ENCODE measurements around the gene TGFBR3.
"Not testable (repeated sequence)": the region's sequence is repeated elsewhere in the genome, so short reads cannot be mapped to it uniquely, and the experiment has no call there.

The TGFBR3 gene

DNA sequence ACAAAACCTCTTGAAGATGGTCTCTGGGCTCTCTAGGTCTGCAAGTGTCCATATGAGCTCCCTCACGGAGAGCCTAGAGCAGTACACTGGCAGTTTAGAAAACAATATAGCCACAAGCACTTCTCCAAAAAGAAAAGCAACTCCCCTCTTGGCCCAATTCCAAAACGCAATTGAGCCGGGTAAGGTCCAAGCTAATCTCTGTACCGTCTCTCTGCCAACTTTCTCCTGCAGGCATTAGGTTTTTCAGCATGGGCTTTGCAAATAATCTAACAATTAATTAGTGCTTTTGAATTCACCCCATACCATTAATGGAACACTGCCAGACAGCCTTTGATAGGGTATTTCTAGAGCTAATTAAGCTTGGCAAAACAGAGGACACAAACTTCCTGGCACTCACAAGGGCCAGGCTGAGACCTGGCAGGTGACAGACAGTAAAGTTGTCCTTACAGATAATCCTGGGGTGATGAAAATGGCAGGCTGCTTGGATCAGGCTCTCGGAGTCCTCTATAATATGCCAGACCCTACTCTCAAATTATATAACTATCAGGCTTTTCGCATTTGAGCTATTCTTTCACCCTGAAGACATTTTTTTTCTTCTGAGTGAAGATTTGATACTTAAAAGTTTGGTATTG, 39.8 kb downstream of the TGFBR3 start:
- DNase-seq, result no peak

DNA sequence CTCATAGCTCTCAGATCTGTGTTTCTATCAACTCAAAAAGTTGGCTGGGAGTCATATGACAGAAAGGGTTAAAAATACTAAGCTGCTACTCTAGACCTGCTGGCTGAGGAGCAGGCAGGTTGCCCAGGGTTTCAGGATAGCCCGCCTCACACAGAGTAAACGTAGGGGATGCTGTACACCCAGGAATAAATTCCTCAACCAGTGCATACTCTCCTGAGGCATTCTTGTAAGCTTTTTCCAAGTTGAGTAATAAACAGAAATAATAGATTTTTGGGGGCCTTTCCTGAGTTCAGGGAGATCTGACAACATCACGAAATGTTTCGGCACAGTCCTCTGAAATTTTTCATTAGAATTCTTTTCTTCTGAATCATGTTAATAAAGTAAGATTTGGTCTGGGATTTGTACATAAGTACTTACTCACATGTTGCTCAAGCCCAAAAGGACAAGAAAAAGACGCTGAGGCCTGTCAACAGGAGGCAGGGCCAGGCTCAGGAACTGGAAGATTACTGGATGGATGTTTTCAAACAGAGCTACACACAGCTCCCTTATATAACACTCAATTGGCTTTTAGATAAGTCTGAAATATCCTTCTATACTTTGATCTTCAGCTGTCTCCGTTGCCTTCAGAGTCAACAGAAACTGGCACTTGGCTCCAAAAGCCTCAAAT, 41.0 kb downstream of the TGFBR3 start:
- no peak for DNase-seq

DNA sequence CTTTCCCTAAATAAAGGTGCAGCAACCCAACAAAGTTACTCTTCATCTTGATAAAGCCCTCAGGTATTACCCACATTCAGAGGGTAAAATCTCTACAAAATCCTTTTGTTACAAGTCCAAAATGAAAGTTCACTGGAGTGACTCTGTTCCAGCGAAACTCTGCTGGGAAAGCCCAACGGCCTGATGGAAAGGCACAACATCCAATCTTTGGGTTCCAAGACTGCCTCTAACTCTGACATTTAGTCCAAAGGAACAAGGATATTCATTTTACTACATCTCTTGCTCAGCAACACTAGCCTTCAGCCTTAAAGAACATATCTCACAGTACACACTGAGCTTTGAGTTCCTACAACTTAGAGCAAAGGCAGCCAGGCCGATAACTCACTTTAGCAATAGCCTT, 42.1 kb downstream of the TGFBR3 start:
- no peak for DNase-seq

DNA sequence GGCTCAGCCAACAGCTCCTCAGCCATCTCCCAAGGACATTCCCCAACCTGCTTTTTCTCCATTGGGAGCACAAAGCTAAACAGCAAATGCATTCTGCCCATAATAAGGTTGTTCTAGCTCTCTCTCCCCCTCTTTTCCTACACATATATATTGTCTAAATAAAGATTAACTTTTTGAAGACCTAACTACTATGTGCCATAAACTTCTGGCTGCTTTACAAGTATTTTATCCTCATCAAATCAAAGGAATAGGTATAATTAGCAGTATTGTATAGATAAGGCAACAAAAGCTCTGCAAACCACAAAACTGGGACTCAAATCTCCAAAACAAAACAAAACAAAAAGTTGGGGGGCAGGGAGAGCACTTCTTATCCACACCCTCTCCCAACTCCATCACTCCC, 43.4 kb downstream of the TGFBR3 start:
- no peak for DNase-seq

DNA sequence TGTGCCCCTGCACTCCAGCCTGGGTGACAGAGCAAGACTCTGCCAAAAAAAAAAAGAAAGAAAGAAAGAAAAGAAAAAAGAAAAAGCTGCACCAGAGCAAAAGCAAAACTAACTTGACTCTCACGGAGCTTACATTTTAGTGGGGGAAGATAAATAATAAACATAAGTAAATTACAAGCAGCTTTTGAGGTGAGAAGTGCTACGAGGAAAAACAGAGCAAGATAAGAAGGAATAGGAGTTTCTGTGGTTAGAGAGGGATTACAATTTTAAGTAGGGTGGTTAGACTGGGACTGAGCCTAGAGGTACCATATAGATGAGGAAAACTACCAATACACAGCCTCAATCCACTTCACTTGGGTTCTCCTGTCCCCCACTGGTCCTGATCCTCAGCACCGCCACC, 43.9 kb downstream of the TGFBR3 start:
- no peak for DNase-seq

DNA sequence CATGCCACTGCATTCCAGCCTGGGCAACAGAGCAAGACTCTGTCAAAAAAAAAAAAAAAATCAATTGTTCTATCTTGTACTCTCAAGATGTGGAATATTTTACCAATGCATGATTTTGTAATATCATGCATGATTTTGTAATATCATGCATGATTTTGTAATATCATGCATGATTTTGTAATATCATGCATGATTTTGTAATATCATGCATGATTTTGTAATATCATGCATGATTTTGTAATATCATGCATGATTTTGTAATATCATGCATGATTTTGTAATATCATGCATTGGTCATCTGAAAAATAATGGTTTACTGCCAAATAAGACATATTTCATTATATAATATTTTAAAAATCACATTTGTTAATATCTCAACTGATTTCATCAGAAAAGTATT, 45.7 kb downstream of the TGFBR3 start:
- not testable (repeated sequence) for DNase-seq

DNA sequence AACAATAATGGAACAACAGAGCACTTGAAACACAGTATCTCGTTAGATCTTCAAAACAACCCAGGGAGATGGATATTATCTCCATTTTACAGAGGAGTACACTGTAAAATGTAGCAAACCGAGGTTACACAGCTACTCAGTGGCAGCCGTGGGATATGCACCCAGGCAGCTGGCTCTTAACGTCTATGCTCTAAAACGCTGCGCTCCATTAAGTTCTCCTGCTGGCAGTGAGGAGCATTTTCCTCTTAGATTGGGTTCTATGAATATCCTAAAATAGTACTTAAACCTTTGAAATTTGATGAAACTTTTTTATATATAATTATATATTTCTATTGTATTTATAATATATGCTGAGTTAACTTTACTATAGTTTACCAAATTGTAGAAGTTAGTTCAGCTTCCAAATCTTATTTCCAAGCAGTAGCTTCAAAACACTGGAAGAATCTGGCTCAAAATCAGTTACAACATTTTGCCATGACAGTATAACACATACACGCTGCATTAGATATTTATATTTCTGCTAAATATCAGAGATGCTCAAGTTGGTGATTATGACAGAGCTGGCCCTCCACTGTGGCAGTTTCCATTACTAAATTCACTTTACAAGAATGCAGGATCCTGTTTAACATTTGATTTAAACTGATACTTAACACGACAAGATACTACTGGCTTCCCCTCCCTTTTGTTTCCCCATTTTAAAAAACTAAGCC, 49.5 kb downstream of the TGFBR3 start:
- no peak for DNase-seq

DNA sequence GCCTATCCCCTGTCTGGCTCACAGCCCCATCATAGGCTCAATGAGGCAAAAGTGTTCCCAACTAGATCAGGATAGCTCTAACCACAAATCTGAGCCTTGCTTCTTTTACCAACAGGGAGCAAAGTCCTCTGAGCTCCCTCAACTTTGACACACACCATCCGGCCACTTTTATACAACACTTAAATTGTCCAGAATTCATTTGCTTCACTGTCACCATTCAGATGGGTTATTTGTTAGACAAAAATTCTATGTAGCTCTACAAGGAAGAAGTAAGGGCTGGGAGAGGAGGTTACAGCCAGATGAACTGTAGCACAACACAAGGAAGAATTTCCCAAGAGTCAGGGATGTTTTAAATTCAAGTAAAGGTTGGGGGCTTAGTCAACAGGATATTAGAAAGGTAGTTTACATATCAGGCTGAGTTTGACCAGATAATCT, 50.8 kb downstream of the TGFBR3 start:
- DNase-seq, result no peak

DNA sequence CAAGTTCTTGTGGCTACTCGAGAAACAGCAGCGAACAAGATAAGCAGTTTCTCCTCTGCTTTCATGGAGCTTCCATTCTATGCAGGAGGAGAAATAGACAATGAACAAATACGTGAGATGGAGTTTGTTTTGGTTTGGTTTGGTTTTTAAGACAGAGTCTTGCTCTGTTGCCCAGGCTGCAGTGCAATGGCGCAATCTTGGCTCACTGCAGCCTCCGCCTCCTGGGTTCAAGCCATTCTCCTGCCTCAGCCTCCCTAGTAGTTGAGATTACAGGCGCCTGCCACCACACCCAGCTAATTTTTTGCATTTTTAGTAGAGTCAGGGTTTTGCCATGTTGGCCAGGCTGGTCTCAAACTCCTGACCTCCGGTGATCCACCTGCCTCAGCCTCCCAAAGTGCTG, 51.4 kb downstream of the TGFBR3 start:
- not testable (repeated sequence) for DNase-seq

DNA sequence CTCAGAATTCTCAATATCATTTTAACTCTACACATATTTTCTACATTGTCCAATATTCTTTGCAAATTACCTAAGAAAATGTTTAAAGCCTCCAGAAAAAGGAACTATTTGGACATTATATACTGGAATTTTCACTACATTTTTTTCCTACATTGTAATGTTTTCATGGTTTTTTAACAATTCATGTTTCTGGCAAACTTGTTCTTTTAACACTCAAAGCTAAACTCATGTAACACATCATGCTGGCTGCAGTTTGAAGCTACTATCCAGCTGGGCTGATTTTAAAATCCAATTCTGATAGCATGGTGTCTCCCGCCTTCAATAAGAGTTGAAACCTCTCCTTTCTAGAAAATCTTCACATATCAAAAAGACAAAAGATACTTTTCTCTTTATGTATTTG, 52.0 kb downstream of the TGFBR3 start:
- no peak for DNase-seq

DNA sequence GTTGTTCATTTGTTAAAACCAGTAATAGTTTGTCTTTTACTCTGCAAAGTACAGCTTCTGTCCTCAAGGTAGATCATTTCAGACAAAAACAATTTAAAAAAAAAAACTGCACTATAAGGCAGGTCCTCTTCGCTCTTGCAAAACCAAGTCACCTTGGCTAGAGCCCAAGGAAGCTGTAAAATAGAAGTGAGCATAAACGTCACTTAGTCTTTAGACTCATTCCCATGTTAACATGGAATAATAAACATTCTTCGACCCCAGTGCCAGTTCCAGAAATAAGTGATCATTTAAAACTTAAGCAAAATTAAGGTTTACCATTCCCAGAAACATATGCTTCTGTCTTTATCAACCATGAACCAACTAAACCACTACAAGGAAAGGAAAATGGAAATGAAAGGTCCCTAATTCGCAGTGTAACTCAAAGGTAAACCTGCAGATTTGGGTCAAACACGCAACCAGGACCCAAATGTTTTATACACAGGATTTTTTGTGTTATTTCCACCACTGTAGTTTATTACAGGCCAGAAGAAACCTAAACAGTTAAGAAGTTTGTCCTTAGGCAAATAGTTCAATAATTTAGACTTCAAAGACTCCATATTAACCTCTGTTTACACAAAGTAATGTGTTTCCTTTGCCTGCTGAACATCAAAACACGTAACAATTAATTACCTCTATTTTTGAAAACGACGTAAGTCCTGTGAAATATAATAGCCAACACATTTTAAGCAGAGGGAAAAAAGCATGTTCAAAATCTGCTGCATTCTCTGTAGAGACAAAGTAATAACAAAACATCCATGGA, 54.6 kb downstream of the TGFBR3 start:
- DNase-seq, result no peak

DNA sequence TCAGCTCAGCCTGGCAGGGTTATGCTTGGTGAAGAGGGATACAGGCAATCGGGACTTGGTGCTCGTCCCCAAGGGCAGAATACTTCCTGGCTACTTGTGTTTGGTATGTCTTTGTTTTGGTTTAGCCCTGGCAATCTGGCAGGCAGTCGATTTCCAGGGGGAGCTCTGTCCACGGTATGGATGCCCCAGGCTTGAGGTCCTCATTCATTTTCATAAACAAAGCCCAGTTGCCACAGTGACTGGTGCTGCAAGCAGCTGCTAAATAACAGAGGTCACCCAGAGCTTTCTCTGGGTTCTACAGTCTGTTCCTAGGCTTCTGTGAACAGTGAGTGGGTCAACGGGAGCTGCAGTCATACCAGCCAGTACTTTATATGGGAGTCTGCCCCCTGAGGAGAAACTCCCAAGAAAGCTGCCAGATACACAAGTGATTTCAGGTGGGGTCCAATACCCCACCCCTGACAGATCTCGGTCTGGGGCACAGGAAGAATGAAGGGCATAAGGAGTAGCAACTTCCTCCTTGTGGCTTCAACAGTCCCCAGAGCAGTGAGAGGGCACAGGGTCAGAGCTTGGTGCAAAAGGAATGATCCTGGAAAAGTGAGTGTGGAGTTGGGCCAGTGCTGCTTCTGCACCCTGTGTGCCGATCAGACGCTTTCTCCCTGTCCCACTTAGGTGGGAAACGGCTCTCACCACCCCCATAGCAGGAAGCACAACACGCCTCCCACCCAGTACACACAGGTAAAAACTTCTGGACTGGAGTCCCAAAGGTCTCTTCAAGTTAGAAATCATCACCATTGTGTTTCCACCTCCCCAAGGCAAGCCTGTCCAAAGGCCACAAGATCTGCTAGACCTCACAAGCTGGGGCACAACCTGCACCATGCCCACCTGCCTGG, 55.5 kb downstream of the TGFBR3 start:
- no peak for DNase-seq

DNA sequence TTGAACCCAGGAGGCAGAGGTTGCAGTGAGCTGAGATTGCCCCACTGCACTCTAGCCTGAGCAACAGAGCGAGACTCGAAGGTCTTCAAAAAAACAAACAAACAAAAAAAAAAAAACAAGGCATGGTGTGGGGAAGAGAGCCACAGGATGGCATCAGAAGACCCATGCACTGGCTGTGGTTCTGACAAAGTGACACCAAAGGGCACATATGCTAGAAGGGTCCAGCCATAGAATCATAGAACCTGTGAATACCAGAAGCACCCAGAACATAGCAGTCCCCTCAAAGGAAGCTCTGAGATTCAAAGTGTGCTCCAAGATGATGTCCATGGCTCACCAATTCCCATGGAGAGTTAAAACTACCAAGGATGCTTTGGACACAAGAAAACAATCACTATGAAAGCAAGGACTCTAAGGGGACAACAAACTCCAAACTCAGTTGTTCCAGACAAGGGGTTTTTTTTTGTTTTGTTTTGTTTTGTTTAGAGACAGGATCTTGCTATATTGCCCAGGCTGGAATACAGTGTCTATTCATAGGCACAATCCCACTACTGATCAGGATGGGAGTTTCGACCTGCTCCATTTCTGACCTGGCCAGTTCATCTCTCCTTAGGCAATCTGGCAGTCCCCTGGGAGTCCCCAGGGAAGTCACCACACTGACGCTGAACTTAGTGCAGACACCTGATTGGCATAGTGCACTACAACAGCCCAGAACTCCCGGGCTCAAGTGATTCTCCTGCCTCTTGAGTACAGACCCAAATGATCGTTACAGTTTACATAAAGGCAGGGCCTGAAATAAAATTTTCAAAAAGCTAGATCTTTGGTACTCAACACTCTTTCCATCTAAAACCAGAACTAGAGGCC, 56.4 kb downstream of the TGFBR3 start:
- no peak for DNase-seq

DNA sequence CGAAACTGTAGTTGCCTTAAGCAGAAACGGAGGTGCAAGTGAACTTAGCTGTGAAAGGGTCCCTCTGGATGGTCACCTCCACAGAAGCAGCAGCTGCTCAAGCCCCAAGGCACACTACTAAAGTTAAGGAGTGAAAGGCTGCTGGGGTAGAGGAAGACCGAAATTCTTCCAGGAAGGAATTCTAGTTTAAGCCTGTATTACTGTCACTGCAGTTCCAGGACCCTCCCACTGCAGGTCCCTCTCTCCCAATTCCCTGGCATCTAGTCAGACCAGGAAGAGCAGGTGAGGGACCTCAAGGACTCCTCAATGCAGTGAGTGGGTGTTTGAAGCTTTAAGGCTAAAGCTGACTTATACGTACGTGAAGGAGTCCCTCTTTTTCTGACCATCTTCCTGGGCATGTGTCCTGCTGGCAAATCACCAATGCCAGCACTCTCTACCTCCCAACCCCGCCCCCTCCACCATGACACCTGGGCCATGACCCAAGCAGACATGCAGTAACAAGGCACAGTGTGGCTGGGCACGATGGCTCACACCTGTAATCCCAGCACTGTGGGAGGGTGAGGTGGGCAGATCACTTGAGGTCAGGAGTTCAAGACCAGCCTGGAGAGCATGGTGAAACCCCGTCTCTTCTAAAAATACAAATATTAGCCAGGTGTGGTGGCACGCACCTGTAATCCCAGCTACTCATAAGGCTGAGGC, 57.2 kb downstream of the TGFBR3 start:
- no peak for DNase-seq

DNA sequence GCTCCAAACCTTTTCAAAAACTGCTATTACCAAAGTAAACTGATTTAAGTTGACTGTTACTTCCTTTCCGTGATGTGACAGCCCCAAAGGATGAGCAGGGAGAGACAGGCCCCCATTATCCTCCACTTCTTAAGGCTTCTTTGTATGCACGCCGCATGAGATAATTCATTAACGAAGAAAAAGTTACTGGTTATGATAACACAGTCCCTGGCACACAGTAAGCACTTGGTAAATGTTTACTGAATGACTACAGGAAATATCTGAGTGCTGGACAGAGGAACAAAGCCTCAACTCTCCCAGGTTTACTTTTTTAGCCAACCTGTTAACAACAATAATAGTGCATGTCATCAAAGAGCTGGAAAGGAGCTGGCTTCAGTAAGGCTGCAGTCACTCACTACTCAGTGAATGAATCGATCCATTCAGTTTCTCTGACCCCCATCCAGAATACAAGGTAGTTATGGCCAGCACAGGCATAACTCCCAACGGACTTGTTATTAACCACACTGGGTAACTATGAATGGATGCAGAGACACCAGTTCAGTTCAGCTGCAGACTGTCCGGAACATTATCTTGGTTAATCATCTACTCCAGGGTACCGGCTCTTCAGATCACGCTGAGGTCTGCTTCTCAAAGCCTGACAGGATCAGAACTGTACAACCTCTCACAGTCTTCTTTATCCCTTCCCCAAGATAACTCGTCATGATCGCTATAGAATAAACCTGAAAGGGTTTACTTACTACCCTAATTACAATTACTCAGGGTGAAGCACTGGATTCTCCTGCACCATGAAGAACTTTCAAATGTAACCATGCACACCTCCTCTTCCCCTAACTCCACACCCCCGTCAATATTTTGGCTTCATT, 58.3 kb downstream of the TGFBR3 start:
- no peak for DNase-seq

DNA sequence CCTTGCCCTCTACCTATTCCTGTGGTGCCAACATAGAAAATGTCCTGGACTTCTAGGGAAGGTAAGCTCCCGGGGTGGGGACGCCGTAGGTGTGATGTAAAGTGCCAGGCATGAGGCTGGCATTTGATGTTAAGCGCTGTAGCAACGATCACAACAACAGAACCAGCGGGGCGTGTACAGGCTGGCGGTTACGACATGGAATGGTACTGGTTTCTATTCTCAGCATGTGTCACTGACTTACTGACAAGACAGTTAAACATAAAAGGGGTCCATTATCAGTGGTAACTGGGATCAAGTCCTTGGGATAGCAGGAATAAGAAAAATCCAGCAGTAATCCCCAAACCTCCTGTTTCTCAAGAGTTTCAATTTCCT, 58.9 kb downstream of the TGFBR3 start:
- no peak for DNase-seq

DNA sequence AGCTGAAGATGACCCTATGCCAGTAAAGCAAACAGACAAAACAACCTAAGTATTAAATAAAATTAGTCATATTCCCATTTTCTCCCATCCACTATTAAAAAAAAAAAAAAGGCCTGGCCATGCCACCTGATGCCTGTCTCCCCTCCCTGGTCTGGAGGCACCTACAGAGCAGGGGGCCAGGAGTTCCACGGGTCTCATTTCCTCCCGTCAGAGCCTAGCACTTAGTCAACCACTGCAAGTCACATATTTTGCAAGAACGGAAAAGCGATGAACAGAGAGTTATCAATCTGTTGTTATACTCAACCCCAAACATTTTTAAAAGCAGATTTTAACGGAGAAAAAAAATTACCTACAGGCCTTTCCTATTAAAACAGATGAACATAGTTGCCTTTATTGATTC, 59.3 kb downstream of the TGFBR3 start:
- no peak for DNase-seq

DNA sequence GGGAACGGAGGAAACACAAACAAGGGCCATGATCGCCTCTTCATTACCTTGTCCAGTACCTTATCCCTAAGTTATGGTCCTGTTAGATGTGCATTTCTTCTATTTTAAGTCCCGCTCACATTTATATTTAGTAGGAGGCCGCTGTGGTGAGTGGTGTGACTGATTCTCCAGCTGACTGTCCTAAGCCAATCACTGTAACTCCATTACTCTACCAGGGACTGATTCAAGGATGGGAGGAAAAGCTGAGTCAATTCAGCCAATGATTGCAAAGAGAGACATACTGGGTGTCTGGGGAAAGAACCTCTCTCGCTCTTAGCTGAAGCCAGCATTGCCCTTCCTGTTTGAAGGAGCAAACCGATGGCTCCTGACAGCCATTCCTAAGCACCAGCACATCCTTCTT, 59.7 kb downstream of the TGFBR3 start:
- no peak for DNase-seq

DNA sequence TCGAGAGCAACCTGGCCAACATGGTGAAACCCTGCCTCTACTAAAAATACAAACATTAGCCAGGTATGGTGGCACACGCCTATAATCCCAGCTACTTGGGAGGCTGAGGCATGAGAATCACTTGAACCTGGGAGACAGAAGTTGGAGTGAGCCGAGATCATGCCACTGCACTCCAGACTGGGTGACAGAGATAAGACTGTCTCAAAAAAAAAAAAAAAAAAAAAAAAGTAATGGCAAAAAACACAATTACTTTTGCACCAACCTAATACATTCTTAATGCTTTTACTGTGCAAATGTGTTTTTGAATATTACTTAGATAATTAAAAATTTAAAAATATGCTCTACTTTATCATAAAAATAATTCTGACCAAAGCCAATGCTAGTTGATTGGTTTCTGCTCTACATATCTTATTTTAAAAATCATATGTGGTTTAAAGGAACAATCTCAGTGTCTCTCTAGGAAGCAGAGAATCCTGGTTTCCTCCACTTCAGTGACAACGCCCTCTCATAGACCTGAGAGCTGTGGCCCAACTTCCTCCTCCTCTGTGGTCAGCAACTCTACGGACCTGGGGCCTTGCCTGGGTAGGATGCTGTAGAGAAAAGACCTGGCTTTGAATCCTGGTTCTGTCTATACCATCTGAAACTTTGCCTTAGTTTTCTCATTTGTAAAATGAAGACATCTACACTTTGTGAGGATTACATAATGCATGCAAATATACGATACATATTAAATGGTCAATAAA, 64.7 kb downstream of the TGFBR3 start:
- no peak for DNase-seq

Data from GF-D8 (cell line).